Activated T-helper 1 cell treated with anti-CD3 and anti-CD28 coated beads, Interleukin-2, amount 50 U/mL, for 16 hours (primary cell): Measurements from ENCODE around the gene AMHR2.
A peak's percentile ranks its signal among the peaks of the same experiment; 100 is the strongest.
"Not testable (repeated sequence)": the region's sequence is repeated elsewhere in the genome, so short reads cannot be mapped to it uniquely, and the experiment has no call there.

ENCODE experiments used
- DNase-seq, 2 donors: peaks; one replicate each; pipeline ENCODE4 v3.0.0-alpha.2; 2020; ENCODE audit warnings: low read depth in 1 of 2, low spot score in 1 of 2

The AMHR2 gene

DNA sequence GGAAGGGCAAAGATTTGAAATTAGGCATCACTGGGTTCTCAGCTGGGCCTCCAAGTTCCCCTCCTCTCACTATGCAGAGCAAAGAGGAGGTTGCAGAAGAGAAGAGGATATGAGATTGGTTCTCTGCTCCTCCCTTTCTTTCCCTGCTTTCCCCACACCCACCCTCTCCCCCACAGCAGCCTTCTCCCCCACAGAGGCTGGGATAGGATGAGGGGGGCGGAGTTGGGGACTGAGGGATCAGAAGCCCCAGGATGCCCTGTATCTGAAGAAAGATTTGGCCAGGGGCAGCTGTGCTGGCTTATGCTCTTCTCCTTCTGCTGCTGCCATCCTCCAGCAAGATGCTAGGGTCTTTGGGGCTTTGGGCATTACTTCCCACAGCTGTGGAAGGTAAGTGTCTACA, at the start of gene AMHR2:
AMHR2 (plus strand) TSS at position 259 of the 400 bp plus-strand sequence; CDS start at position 339, 80 bp downstream.
- DNase-seq, result no peak

- not testable (repeated sequence) for DNase-seq
These were observed 49.4 kb upstream of the AMHR2 start for GRCh38 chr12:53374277-53374676.

DNA sequence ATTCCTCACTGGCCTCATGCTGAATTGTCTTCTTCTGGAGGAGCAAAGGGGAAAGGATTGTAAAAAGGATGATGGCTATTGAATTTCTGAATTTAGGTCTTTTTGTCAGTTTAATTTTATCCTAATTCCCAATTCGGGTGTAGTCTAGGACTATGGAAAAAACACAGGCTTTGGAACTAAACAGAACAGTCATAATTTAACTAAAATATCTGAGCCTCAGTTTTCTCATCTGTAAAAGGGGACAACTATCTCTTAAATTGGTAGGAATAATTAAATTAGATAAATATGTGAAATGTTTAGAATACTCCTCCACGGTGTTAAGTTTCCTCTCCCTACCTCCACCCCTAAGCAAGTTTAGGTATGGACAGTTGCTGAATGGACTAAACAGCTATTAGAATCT, 46.9 kb upstream of the AMHR2 start:
- DNase-seq, result no peak

GRCh38 chr12:53378222-53378621, 45.4 kb upstream of the AMHR2 start:
- no peak for DNase-seq

DNA sequence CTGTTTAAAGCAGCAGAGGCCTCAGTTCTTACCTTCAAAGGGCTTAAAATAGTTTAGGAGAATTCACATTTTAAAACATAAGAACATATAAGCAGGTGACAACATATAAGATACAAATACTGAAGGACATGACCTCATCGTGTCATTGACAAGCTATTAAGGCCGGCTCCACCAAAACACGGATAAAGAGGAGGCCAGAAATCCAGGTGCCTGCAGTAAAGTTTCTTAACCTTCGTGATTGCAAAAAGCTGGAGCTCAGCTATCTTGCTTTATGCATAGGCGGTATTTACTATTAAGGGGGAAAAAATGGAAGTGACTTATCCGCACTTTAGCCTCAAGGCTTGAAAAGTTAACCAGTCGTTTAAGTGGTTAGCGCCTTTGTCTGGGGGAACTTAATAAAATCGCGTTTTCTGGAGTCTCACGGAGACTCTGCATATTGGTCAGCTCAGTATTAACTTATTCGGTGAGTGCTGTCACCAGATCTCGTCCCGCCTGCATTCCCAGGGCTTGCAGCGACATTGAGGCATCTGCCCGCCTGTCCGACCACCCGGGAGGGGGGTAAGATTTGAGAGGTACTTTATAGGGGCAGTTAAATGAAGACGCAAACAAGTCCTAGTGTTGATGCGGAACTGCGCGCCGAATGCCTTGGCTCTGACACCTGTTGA, 44.8 kb upstream of the AMHR2 start:
- no peak for DNase-seq

DNA sequence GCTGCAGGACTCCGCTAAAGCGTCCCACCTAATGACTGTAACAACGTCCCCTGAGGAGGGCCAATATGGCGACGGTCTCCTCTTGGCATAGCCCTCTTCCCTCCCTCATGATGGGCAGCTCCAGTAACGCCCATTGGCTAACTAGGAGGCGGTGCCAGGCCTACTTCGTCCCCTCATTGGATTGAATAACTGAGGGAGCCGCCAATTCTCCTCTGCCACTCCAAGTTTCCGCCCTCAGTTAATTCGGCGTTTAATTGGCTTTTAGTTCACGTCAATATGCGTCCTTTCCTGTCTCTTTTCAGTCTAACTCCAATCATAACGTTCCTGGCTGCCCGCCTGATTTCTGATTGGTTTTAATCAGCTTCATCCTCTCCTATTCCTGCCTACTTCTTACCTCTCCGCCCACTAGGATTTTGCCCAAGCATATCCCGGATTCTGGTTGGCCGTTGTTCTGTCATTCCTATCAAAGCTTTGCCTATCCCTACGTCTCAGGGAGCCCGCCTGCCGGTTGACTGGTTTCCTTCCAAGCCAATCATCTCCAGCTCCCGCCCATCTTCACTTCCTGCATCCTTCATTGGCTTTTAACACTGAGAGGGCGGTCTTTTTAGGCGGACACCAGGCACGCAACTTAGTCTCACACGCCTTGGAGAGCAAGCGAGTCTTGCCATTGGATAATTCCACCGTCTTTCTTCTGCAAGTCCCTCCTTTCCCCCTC, 44.1 kb upstream of the AMHR2 start:
- peak; percentile 76 to 97 for DNase-seq

DNA sequence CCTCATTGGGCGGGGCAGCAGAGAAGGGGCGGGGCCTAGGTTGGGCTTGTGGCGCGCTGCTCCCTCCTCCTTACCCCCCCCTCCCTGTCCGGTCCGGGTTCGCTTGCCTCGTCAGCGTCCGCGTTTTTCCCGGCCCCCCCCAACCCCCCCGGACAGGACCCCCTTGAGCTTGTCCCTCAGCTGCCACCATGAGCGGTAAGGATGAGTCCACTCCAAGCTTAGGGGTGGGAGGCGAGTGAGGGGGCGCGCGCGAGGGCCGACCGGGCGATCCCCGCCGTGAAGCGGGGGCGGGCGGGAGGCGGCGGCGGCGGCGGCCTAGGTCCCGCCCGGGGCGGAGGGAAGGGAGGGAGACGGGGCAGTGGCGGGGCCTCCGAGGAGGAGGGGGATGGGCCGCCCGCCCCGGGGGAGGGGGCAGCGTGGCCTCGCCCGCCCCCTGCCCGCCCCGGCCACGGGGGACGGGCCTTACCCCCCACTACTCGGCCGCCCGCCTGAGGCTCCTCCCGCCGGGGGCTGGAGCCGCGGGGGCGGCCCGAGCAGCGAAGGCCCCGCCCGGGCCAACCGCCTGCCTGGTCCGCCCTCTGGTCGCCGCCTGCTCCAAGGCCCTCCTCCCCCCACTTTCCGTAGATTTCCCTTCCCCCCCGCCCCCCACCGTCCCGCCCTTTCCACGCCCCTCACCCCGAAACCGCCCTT, 43.4 kb upstream of the AMHR2 start, which contains the start of gene SP1:
SP1 (plus strand) TSS at position 73 of the 690 bp plus-strand sequence; CDS start at position 189, 116 bp downstream.
- peak; percentile 79 to 99 for DNase-seq

GRCh38 chr12:53380794-53381730, 42.6 kb upstream of the AMHR2 start:
- DNase-seq, result no peak

DNA sequence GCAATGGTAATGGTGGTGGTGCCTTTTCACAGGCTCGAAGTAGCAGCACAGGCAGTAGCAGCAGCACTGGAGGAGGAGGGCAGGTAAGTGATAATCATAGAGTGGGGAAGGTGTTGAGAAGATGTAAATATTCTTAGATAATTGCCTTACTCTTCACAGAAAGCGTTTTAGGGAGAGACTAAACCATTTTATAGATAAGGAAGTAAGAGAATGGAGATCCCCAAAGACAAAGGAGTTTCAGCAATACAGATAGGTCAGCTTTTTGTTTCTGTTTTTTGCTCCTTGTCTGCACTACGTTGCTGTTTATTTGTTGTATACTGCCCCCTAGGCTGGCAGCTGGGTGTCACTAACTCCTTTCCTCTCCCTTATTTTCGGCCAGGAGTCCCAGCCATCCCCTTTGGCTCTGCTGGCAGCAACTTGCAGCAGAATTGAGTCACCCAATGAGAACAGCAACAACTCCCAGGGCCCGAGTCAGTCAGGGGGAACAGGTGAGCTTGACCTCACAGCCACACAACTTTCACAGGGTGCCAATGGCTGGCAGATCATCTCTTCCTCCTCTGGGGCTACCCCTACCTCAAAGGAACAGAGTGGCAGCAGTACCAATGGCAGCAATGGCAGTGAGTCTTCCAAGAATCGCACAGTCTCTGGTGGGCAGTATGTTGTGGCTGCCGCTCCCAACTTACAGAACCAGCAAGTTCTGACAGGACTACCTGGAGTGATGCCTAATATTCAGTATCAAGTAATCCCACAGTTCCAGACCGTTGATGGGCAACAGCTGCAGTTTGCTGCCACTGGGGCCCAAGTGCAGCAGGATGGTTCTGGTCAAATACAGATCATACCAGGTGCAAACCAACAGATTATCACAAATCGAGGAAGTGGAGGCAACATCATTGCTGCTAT, 41.7 kb upstream of the AMHR2 start:
- peak in 1 of 2 donors; percentile 11 for DNase-seq

DNA sequence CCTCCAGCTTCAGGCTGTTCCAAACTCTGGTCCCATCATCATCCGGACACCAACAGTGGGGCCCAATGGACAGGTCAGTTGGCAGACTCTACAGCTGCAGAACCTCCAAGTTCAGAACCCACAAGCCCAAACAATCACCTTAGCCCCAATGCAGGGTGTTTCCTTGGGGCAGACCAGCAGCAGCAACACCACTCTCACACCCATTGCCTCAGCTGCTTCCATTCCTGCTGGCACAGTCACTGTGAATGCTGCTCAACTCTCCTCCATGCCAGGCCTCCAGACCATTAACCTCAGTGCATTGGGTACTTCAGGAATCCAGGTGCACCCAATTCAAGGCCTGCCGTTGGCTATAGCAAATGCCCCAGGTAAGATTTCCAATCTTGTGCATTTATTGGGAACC, 40.4 kb upstream of the AMHR2 start:
- DNase-seq, result no peak

- DNase-seq, result not testable (repeated sequence)
These were observed 37.3 kb upstream of the AMHR2 start for GRCh38 chr12:53386381-53386780.

DNA sequence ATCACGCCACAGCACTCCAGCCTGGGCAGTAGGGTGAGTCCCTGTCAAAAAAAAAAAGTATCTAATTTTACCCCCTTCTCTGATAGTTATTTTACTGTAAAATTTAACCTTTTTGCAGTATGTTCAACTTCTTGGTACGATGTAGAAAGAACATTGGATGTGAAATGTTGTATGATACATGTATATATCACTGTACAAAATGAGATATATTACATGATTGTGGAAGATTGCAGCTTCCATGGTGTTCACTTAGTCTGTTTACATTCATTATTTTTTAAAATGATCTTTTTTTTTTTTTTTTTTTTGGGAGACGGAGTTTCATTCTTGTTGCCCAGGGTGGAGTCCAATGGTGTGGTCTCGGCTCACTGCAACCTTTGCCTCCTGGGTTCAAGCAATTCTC, 34.7 kb upstream of the AMHR2 start:
- DNase-seq, result no peak

GRCh38 chr12:53389702-53390101, 34.0 kb upstream of the AMHR2 start:
- DNase-seq, result no peak

DNA sequence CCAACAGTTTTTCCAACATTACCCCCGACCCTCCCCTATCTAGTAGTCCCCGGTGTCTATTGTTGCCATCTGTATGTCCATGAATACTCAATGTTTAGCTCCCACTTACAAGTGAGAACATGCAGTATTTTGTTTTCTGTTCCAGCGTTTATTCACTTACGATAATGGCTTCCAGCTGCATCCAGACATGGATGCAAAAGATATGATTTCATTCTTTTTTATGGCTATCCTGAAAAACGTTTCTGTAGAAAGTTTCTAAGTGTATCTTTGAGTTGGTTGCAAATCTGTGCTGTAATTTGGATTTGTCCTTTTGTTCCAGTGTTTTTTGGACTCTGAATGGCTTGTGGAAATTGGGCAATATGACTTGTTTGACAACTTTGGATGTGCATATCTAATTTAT, 31.9 kb upstream of the AMHR2 start:
- no peak for DNase-seq

DNA sequence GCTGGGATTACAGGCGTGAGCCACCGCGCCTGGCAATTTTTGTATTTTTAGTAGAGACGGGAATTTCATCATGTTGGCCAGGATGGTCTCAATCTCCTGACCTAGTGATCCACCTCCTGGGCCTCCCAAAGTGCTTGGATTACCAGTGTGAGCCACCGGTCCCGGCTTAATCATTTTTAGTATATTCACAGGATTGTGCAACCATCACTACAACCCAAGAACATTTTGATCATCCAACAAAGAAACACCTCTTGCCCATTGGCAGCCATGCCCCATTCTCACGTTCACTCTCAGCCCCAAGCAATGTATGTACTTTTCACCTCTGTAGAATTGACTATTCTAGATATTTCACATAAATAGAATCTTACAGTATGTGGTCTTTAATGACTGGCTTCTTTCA, 23.8 kb upstream of the AMHR2 start:
- no peak for DNase-seq

GRCh38 chr12:53402351-53402750, 21.3 kb upstream of the AMHR2 start:
- not testable (repeated sequence) for DNase-seq

DNA sequence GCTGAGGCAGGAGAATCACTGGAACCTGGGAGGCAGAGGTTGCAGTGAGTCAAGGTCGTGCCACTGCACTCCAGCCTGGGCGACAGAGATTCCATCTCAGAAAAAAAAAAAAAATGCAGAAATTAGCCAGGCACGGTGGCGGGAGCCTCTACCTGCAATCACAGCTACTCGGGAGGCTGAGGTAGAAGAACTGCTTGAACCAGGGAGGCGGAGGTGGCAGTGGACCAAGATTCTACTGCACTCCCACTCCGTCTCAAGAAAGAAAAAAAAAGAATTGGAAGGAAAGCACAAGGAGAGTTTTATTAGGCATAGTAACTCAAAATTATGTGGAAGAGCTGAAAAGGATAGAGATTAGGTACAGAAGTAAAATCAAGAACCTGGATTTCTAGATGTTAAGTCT, 20.8 kb upstream of the AMHR2 start:
- DNase-seq, result no peak

GRCh38 chr12:53410951-53411350, 12.7 kb upstream of the AMHR2 start:
- DNase-seq, result no peak

DNA sequence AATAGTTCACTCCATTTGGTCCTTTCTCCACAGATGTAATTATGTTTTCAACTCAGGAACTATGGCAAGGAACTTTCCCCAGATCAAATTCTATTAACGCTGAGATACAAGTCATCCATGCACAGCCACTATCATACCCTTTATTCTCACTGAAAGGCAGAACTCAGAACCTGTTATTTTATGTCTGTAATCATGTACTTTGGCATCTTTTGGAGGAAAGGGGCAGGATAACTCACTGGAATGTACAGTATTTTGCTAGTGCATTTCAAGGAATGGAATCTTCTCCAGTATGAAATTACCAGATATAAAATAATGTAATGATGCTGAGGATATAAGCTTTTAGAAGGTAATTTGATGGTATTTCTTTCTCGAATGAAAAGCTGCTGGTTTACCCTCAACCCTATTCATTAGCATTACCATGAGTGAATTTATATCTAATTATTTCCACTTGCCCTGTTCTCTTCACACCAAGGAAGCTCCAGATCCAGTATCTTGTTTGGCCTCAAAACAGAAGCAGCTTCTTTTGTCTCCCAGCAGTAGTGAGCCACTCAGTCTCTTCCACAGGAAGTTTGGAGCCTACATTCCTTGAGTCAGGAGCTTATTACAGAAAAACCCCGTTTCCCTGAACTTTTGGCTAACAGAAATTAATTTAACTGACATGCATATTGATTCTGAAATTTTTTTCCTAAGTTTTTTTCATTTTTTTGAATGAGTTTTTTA, 10.0 kb upstream of the AMHR2 start:
- DNase-seq, result no peak
